Immature natural killer cell (primary cell): ENCODE data around the gene POLD3. TPM values are rescaled to one million over a fixed set of nuclear protein-coding genes. Genes with fewer than 3 reads are reported as not detected.
A peak's percentile ranks its signal among the peaks of the same experiment; 100 is the strongest.

ENCODE experiments used
- DNase-seq, 3 donors: peaks; one replicate each; pipeline ENCODE4 v3.0.0; 2022; ENCODE audit warnings: mixed read lengths in 1 of 3
- H3K27ac Mint-ChIP-seq, 6 donors: one replicate each; pipeline ENCODE4 v1.8.0; 2020; ENCODE audit warnings: mixed read lengths in 6 of 6, mild to moderate bottlenecking in 5 of 6, inconsistent platforms in 4 of 6, moderate library complexity in 3 of 6
- H3K27me3 Mint-ChIP-seq, 3 donors: one replicate each; pipeline ENCODE4 v1.8.0; 2020 to 2021; ENCODE audit warnings: low read depth in 3 of 3, mild to moderate bottlenecking in 3 of 3, mixed read lengths in 3 of 3, moderate library complexity in 3 of 3, inconsistent platforms in 1 of 3
- H3K36me3 Mint-ChIP-seq, 3 donors: one replicate each; pipeline ENCODE4 v1.8.0; 2020; ENCODE audit warnings: mixed read lengths in 3 of 3, inconsistent platforms in 2 of 3, mild to moderate bottlenecking in 2 of 3
- H3K4me1 Mint-ChIP-seq, 2 donors: one replicate each; pipeline ENCODE4 v1.8.0; 2020; ENCODE audit warnings: inconsistent platforms in 2 of 2, mild to moderate bottlenecking in 2 of 2, mixed read lengths in 2 of 2, moderate library complexity in 1 of 2
- H3K4me3 Mint-ChIP-seq, 5 donors: one replicate each; pipeline ENCODE4 v1.8.0; 2020; ENCODE audit warnings: mild to moderate bottlenecking in 5 of 5, mixed read lengths in 5 of 5, inconsistent platforms in 3 of 5, moderate library complexity in 3 of 5
- H3K9me3 Mint-ChIP-seq, 6 donors: one replicate each; pipeline ENCODE4 v1.8.0; 2020; ENCODE audit warnings: mild to moderate bottlenecking in 6 of 6, mixed read lengths in 6 of 6, inconsistent platforms in 4 of 6, moderate library complexity in 3 of 6
- polyA plus RNA-seq, 3 donors: library from polyadenylated mRNA; unstranded; fragments of 300-500 nt; fragmentation: Illumina TruSeq; gene quantifications; one replicate each; pipeline ENCODE4 v1.2.3, GENCODE V29; 2021

The POLD3 gene
- polyA plus RNA-seq, 3 donors from 2014 or later: 10.5 to 20.7 (median 12.8) TPM

DNA sequence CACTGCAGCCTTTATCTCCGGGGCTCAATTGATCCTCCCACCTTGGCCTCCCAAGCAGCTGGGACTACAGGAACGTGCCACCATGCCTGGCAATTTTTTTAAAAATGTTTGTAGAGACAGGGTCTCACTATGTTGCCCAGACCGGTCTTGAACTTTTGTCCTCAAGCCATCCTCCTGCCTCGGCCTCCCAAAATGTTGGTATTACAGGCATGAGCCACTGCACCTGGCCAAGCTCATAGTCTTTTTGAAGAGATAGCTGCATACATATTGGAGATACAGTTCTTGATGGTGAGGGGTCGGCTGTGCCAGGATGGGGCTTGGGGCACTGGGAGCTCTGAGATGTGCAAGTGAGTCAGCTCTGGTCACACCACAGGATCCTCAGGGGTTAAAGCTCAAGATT lies 85.7 kb downstream of the POLD3 start:
- H3K4me1 Mint-ChIP-seq: peaks cover 0 to under 1% of the 10 kb centered on the region in 2 donors
- DNase-seq: no peak
- H3K9me3 Mint-ChIP-seq: no peaks in the 10 kb centered on the region
- peaks cover 2 to 7% (median 3%) of the 10 kb centered on the region in 3 donors for H3K27me3 Mint-ChIP-seq
- H3K27ac Mint-ChIP-seq: no peak overlapping the region
- no peak overlapping the region for H3K4me3 Mint-ChIP-seq
- peaks cover 0 to 3% (median 0%) of the 10 kb centered on the region in 3 donors for H3K36me3 Mint-ChIP-seq

DNA sequence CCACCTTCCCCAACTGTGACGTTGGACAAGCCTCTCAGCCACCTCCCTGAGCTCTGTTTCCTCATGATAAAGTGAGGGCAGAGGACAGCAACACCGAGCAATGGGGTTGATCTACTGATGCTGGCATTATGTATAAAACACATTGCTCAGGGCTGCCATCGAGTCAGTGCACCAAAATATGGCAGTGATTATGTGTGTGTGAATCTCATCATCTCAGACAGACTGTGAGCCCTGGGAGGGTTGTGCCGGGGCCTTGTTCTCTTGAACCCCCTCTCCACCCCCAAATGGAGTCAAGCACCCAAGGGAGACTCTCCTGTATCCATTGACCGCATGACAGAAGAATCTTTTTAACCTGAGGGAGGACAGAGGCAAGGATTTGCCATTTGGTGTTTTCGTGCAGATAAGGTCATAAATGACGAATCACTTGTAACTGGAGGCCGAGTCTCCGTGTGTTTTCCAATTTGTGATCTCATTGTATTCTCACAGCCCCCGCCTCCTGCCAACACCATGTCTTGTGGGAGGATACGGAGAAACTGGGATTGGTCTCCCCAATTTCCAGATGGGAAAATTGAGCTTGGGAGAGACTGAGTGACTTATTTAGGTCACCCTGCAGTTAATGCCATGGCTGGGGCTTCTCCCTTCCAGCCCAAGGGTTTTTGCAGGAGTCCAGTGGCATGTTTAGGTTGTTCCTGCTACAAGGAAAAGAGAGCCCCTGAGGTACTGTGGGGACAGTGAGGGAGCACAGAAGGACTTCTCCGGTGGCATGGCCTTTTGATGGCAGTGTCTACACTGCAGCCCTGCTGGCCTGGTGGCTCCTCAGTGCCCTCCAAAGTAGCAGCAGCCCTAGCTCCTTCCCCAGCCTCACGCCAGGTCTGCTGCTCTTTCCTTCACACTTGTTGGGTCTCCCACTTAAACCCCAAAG lies 86.5 kb downstream of the POLD3 start:
- Mint-ChIP-seq H3K36me3 (no peaks in the 10 kb centered on the region), H3K27ac (no peak overlapping the region)
- no peak for DNase-seq

DNA sequence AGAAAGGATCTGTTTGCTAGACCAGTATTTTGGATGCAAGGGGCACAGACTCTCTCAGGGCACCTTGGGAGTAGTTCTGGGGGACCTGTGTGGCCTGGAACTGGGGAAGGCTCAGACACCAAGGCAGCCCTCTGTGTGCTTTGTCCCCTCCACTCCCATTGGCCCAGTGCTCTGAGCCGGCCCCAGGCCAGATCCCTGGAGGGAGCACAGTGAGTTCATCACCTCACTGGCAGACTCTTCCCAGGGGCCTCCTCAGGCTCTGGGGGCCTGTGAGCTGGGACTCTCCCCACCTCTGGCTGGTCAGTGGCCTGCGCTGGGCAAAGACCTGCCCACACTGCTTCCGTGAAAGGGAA lies 87.1 kb downstream of the POLD3 start:
- DNase-seq: no peak
- H3K9me3 Mint-ChIP-seq: no peaks in the 10 kb centered on the region

More for the DNA sequence above, 86.5 kb downstream of the POLD3 start:
- peaks cover 3 to 8% (median 3%) of the 10 kb centered on the region in 3 donors for H3K27me3 Mint-ChIP-seq
- H3K4me1 Mint-ChIP-seq: peaks cover 0 to 2% of the 10 kb centered on the region in 2 donors
- H3K9me3 Mint-ChIP-seq: no peaks in the 10 kb centered on the region
- H3K4me3 Mint-ChIP-seq: no peak overlapping the region

DNA sequence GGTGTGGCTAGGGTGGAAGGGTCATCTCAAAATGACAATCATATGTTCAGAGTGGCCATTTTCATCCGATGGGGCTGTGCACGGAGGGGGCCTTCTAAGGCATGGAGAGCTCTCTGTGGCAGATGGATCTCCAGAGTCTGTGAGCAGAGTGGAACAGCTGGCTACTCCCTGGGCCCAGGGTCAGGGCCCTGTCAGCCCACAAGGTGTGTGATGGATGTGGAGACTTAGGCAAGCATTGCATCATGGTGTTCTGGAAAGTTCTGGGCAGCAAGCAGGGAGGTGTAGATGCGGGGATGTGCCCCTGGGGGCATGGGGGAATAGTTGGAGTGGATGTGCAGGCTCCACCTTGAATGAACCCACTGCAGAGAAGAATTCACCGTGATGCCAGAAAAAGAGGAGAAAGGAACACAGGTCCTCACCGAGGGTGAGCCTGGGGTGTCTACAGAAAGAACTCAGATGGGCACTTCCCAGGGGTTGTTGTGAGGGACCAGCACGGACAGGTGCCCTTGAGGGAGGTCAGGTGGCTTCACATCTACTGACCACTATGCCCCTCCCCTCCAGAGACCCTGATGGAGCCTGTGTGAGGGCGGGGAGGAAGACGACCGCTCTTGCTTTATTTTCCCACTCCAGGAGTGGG lies 87.8 kb downstream of the POLD3 start:
- Mint-ChIP-seq H3K36me3 (no peaks in the 10 kb centered on the region), H3K4me1 (peaks cover 0 to 3% of the 10 kb centered on the region in 2 donors), H3K27me3 (peaks cover 3 to 8% (median 3%) of the 10 kb centered on the region in 3 donors), H3K4me3 (no peak overlapping the region), H3K9me3 (no peaks in the 10 kb centered on the region), H3K27ac (no peak overlapping the region)
- no peak for DNase-seq

More for the DNA sequence above, 87.1 kb downstream of the POLD3 start:
- Mint-ChIP-seq H3K27ac (no peak overlapping the region), H3K36me3 (no peaks in the 10 kb centered on the region), H3K4me3 (no peak overlapping the region), H3K27me3 (peaks cover 3 to 8% (median 3%) of the 10 kb centered on the region in 3 donors), H3K4me1 (peaks cover 0 to 3% of the 10 kb centered on the region in 2 donors)

DNA sequence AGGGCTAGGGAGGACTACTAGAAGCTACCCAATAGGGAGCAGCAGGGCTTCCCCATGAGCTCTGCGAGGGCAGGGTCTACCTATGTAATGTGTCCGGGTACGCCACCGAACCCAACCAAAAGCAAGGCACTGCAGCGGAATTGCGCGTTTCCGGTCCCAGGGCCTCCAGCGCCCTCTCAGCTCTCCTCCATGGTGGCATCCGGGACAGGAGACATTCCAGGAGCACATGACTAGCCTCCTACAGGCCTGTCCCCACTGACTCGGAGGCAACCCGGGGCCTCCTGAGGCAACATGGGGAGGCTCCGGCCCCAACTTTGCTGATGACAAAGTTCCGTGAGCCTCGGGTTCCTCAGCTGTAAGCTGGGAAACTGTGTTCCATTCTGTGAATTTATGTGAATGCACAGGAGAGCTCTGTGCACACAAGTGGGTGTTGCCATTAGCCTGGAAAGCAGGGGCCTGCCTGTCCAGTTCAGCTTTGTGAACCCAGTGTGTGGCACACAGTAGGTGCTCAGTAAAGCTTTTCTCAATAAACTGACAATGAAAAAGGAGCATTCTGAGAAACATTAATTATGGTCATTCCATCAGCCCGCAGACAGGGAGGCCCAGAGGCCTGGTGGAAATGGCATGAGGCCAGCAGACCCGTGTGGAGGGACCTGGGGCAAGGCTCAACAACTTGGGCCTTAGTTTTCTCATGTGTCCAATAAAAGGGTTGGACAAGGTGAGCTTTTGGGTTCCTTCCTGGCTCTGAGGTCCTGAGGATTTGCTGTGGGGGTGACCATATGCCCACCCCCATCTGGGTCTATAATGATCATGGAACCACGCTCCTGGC lies 88.5 kb downstream of the POLD3 start:
- Mint-ChIP-seq H3K4me3 (no peak overlapping the region), H3K9me3 (no peaks in the 10 kb centered on the region), H3K36me3 (no peaks in the 10 kb centered on the region), H3K27me3 (peaks cover 3 to 8% (median 3%) of the 10 kb centered on the region in 3 donors), H3K27ac (no peak overlapping the region), H3K4me1 (peaks cover 0 to 3% of the 10 kb centered on the region in 2 donors)
- no peak for DNase-seq

DNA sequence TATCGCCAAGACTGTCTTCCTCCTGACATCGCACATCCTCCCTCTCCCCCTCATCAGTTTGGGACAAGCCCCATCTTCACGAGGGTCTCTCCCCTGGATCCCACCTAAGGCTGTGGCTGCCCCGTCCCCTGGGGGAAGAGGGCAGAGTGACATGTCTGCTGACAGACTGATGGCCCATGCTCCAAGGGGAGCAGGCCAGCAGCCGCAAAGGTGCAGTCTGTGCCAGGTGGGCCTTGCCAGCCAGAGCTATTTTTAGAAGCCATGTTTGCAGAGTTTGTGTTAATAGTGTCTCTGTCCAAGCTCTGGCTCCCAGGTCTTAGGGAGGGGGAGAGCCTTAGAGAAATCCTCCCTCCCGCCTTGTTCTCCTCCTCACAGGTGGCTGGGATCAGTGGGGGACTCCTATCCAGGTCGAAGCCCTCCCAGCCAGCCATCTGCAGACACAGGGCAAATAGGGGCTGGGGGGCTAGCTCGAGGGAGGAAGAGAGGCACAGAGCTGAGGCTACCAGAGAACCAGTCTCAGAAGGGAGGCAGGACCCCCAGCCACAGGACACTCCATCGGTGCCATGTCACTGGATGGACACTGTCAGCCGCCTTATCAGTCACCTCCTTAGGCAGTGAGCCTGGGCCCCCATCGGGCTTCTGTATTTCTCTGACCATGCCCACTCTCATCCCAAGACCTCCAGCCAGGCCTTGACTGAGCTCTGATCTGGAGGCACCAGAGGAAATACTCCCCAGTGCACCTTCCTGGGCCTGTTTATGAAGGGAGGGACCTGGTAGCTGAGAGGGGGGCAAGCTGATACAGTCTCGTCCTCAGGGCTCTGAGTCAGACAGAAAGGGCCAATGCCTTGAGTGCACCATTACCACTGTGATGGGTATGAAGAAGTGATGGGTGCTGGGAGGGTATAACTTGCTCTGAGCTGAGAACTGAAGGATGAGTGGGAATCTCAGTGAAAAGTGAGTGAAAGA lies 89.6 kb downstream of the POLD3 start:
- Mint-ChIP-seq H3K4me3 (no peak overlapping the region), H3K27me3 (peaks cover 3 to 8% (median 3%) of the 10 kb centered on the region in 3 donors), H3K36me3 (peaks cover 0 to 4% (median 0%) of the 10 kb centered on the region in 3 donors), H3K4me1 (peaks cover 0 to 3% of the 10 kb centered on the region in 2 donors), H3K9me3 (no peaks in the 10 kb centered on the region), H3K27ac (no peak overlapping the region)
- DNase-seq: no peak

DNA sequence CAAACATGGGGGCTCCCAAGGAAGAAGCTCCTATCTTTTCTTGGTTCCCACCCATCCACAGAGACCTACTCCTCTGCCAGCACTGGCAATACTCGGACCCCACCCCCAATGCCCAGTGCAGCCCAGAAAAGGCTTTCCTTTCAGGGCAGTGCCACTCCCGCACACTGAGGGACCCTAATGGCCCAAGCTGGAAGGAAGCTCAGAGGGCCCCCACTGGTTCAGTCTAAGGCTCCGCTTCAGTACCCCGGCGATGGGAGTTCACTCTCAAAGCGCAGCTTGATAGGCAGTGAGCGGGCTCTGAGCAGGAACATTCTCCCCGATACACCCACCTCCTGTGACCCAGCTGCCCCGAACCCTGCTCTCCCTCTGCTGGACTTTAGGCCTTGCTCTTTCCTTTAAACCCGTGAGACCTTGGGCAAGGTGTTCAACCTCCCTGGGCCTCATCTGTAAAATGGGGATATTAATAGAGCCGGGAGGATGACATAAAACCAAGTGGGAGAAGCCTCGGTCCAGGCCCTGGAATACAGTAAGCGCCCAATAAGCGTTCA lies 90.4 kb downstream of the POLD3 start:
- Mint-ChIP-seq H3K27me3 (peaks cover 3 to 8% (median 3%) of the 10 kb centered on the region in 3 donors), H3K27ac (no peak overlapping the region), H3K4me1 (peaks cover 0 to 3% of the 10 kb centered on the region in 2 donors), H3K9me3 (no peaks in the 10 kb centered on the region), H3K4me3 (peak overlapping the region in 2 of 5 donors; percentile 33 to 38), H3K36me3 (peaks cover 0 to 4% (median 0%) of the 10 kb centered on the region in 3 donors)
- no peak for DNase-seq

DNA sequence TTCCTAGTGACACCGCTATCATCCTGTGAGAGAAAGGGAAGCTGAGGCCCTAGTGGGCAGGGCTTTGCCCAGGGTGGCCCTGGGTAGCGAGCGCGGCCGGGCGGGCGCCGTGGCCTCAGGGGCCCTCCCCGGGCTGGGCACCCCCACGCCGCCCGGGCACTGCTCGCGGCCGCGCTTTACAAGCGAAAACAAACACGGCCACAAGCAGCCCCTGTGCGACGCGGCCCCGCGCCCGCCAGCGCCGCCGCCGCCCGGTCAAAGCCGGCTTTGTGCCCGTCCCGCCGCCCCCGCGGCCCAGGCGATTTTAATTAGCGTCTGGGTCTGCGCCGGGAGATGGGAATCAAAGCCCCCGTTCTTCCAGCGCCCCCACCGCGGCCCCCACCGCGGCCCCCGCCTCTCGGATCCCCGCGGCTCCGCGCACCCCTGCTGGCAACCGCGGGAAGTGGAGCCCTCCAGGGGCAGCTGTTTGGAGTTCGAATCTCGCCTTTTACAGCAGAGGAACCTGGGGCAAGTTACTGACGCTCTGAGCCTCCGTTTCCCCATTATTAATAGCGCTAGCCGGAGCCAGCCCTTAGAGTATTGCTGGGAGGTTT lies 91.0 kb downstream of the POLD3 start:
- Mint-ChIP-seq H3K9me3 (no peaks in the 10 kb centered on the region), H3K36me3 (peaks cover 0 to 4% (median 0%) of the 10 kb centered on the region in 3 donors), H3K4me3 (peak overlapping the region in 3 of 5 donors; percentile 22 to 38 (median 38)), H3K4me1 (peaks cover 0 to 3% of the 10 kb centered on the region in 2 donors), H3K27ac (no peak overlapping the region), H3K27me3 (peaks cover 3 to 8% (median 4%) of the 10 kb centered on the region in 3 donors)
- DNase-seq: no peak

DNA sequence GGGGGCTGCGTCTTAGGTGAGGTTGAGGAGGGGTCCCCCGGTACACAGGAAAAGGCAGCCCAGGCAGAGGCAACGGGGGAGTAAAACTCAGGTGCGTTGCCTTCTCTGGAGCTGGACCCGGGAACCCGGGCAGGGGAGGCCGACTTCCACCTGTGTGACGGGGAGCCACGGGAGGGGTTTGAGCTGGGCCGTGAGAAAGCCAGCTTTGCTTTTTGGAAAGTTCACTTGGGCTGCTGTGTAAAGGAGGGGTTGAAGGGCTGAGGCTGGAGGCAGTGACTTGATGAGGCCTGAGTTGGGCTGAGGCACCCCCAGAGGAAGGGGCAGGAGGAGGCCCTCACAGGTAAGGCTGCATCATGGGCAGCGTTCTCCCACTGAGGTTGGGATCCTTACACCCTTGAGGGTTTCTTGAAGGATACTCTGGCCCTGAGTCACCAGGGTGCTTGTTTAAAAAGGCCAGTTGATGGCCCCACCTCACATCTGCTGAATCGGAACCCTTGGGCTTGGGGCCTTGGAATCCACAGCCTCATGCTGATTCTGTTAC lies 91.6 kb downstream of the POLD3 start:
- Mint-ChIP-seq H3K9me3 (no peaks in the 10 kb centered on the region), H3K4me1 (peaks cover 0 to 3% of the 10 kb centered on the region in 2 donors), H3K36me3 (peaks cover 0 to 4% (median 0%) of the 10 kb centered on the region in 3 donors), H3K27me3 (peaks cover 3 to 8% (median 4%) of the 10 kb centered on the region in 3 donors), H3K27ac (no peak overlapping the region), H3K4me3 (peak overlapping the region in 4 of 5 donors; percentile 15 to 59 (median 40))
- DNase-seq: no peak

DNA sequence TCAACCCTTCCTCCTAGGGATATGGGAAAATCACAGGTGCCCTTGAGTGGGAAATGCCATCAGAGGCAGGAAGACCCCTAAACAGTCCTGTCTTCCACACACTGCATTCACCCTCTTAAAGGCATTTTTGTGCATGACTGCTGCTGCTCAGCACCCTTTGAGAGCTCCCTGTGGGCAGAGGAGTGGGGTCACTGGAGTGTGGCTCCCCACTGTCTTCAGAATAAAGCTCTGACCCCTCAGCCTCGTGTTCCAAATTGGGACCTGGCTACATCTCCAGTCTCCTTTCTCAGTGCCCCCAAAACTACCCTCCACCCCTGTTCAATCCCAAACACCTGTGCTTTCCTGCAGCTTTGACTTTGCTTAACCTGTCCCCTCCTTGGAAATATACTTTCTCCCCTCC lies 92.3 kb downstream of the POLD3 start:
- Mint-ChIP-seq H3K36me3 (peaks cover 0 to 4% (median 0%) of the 10 kb centered on the region in 3 donors), H3K9me3 (no peaks in the 10 kb centered on the region), H3K4me1 (peaks cover 0 to 3% of the 10 kb centered on the region in 2 donors), H3K27me3 (peaks cover 1 to 8% (median 3%) of the 10 kb centered on the region in 3 donors), H3K4me3 (no peak overlapping the region), H3K27ac (no peak overlapping the region)
- DNase-seq: no peak

DNA sequence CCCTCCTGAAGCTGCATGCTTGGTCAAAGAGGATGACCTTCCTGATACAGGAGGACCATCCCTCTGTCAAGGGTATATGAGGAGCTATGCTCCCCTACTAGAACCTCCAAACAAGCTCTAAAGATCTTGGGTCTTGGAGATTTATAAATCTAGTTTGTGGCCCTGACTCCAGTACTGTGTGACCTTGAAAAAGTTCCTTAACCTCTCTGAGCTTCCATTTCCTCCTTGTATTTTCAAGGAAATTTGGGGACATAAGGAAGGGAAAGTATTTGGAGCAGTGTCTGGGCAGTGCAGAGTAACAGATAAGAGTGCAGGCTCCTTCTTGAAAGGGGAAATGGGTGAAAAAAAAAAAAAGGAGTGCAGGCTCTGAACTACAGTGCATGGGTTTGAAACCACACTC lies 93.0 kb downstream of the POLD3 start:
- Mint-ChIP-seq H3K9me3 (no peaks in the 10 kb centered on the region), H3K27me3 (peaks cover 1 to 8% (median 3%) of the 10 kb centered on the region in 3 donors), H3K4me1 (peaks cover 0 to 3% of the 10 kb centered on the region in 2 donors), H3K36me3 (peaks cover 0 to 4% (median 0%) of the 10 kb centered on the region in 3 donors), H3K27ac (no peak overlapping the region), H3K4me3 (no peak overlapping the region)
- no peak for DNase-seq

DNA sequence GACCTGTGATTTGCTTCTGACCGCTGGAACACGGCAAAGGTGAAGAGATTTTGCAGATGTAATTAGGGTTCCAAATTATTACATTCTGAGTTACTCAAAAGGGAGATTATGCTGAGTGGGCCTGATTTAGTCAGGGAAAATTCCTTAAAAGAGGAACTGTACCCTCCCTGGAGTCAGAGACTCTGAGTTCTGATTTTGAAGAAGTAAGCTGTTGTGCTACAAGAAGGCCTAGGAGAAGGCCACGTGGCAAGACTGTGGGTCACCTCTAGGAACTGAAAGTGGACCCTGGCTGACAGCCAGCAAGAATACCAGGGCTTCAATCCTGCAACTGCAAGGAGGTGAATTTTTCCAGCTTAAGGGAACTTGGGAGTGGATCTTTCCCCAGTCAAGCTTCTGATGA lies 93.5 kb downstream of the POLD3 start:
- no peaks in the 10 kb centered on the region for H3K9me3 Mint-ChIP-seq
- H3K36me3 Mint-ChIP-seq: peaks cover 0 to 4% (median 0%) of the 10 kb centered on the region in 3 donors
- peaks cover 0 to 3% of the 10 kb centered on the region in 2 donors for H3K4me1 Mint-ChIP-seq
- DNase-seq: no peak
- no peak overlapping the region for H3K27ac Mint-ChIP-seq
- peaks cover 1 to 8% (median 3%) of the 10 kb centered on the region in 3 donors for H3K27me3 Mint-ChIP-seq
- no peak overlapping the region for H3K4me3 Mint-ChIP-seq
